A549 (cell line): ENCODE results near the gene PADI2. TPM values are rescaled to one million over a fixed set of nuclear protein-coding genes. Genes with fewer than 3 reads are reported as not detected.

Source experiments
- ATAC-seq, 2 experiments: fragments of 200-7000 bp in 1 of 2; fragments of >200 bp in 1 of 2; cut with Nextera tagmentation in 1 of 2; cut with Tn5 transposase in 1 of 2; 3 replicates each; pipeline versions ENCODE4 v1.8.0 to v1.9.1; 2018 to 2020; ENCODE audit warnings: mild to moderate bottlenecking in 1 of 2, moderate library complexity in 1 of 2
- CTCF ChIA-PET: fragments of 300-600 bp; sonication (Branson Sonifier 250); formaldehyde crosslinking; extraction: SDS; loops from one replicate; lab custom pipeline; 2021; ENCODE audit warnings: antibody characterized with exemption, inconsistent platforms; lab: Yijun Ruan, JAX
- POLR2A ChIA-PET: fragments of 350-600 bp; formaldehyde crosslinking; extraction: SDS; loops from one replicate; lab custom pipeline; 2021; ENCODE audit warnings: antibody characterized with exemption, inconsistent platforms; lab: Yijun Ruan, JAX
- DNase-seq, 2 experiments: peaks; one replicate each; pipeline versions ENCODE4 v3.0.0 to v3.0.0-alpha.2; 2011 to 2016; ENCODE audit warnings: low read depth in 1 of 2, low spot score in 1 of 2
- FAIRE-seq: peaks from 2 replicates; lab custom pipeline; 2011; peaks lifted over from hg19 to GRCh38; lab: Jason Lieb, UNC
- H3K27ac ChIP-seq, 2 experiments: fragments of >200 bp; sonication (Bioruptor Twin); formaldehyde crosslinking; 3 replicates each; pipeline ENCODE4 v1.5.1; 2016 to 2017
- H3K4me1 ChIP-seq: fragments of >200 bp; sonication (Bioruptor Twin); formaldehyde crosslinking; 3 replicates; pipeline ENCODE4 v1.6.1; 2016
- H3K4me2 ChIP-seq: fragments of >200 bp; sonication (Bioruptor Twin); formaldehyde crosslinking; 3 replicates; pipeline ENCODE4 v1.6.1; 2016
- H3K4me3 ChIP-seq: fragments of >200 bp; sonication (Bioruptor Twin); formaldehyde crosslinking; 3 replicates; pipeline ENCODE4 v1.5.1; 2016
- H3K9me3 ChIP-seq: fragments of >200 bp; sonication (Bioruptor Twin); formaldehyde crosslinking; 3 replicates; pipeline ENCODE4 v1.6.1; 2016
- CBX2 ChIP-seq: fragments of 200-600 bp; sonication (generic); IDR thresholded peaks from 2 replicates; pipeline ENCODE4 v1.6.1; 2016; ENCODE audit warnings: low read depth, mild to moderate bottlenecking, borderline replicate concordance
- CBX8 ChIP-seq: fragments of 200-600 bp; sonication (generic); IDR thresholded peaks from 2 replicates; pipeline ENCODE4 v1.6.1; 2016
- EP300 ChIP-seq, 2 experiments: fragments of >200 bp; sonication (Bioruptor Twin); formaldehyde crosslinking; IDR thresholded peaks; 2 replicates in 1 of 2; 3 replicates in 1 of 2; pipeline ENCODE4 v1.6.1; 2016 to 2017
- FOSL2 ChIP-seq, 2 experiments: fragments of 450-650 bp in 1 of 2; fragments of >200 bp in 1 of 2; sonication (Bioruptor Twin) in 1 of 2; formaldehyde crosslinking; IDR thresholded peaks; 2 replicates each; pipeline versions ENCODE4 v1.5.0 to v1.6.1; 2016 to 2020; ENCODE audit warnings: mild to moderate bottlenecking in 1 of 2, moderate library complexity in 1 of 2
- FOXS1 ChIP-seq: fragments of 250-450 bp; sonication (Bioruptor Pico); IDR thresholded peaks from 2 replicates; pipeline ENCODE4 v1.5.0; 2020; ENCODE audit warnings: mild to moderate bottlenecking, moderate library complexity
- GATA3 ChIP-seq: IDR thresholded peaks from 2 replicates; pipeline ENCODE4 v1.6.1; 2012; ENCODE audit warnings: borderline replicate concordance
- HDAC2 ChIP-seq: fragments of 200-600 bp; sonication (generic); IDR thresholded peaks from 2 replicates; pipeline ENCODE4 v1.6.1; 2016
- HOXB13 ChIP-seq: fragments of 250-450 bp; sonication (Bioruptor Pico); IDR thresholded peaks from 2 replicates; pipeline ENCODE4 v1.5.0; 2020; ENCODE audit warnings: low read depth, mild to moderate bottlenecking, moderate library complexity
- KDM1A ChIP-seq: fragments of 200-600 bp; sonication (generic); IDR thresholded peaks from 2 replicates; pipeline ENCODE4 v1.6.1; 2016; ENCODE audit warnings: low read depth, mild to moderate bottlenecking
- NPAS2 ChIP-seq: fragments of 250-450 bp; sonication (Bioruptor Pico); IDR thresholded peaks from 2 replicates; pipeline ENCODE4 v1.8.0; 2022; ENCODE audit warnings: mild to moderate bottlenecking, moderate library complexity, borderline replicate concordance
- NR3C1 ChIP-seq: fragments of >200 bp; sonication (Bioruptor Twin); formaldehyde crosslinking; IDR thresholded peaks from 3 replicates; pipeline ENCODE4 v1.6.1; 2017
- POLR2A ChIP-seq: IDR thresholded peaks from 2 replicates; pipeline ENCODE4 v1.6.1; 2012; ENCODE audit warnings: mild to moderate bottlenecking, low read length
- RAD21 ChIP-seq, 2 experiments: fragments of >200 bp in 1 of 2; sonication (Bioruptor Twin) in 1 of 2; formaldehyde crosslinking in 1 of 2; IDR thresholded peaks in 1 of 2; conservative IDR thresholded peaks in 1 of 2; 2 replicates in 1 of 2; 3 replicates in 1 of 2; pipeline ENCODE4 v1.6.1; 2012 to 2018; ENCODE audit warnings: inconsistent platforms in 1 of 2
- RARB ChIP-seq: fragments of 250-450 bp; sonication (Bioruptor Pico); IDR thresholded peaks from 2 replicates; pipeline ENCODE4 v1.8.0; 2021; ENCODE audit warnings: mild to moderate bottlenecking, moderate library complexity
- RCOR1 ChIP-seq: fragments of 150-350 bp; IDR thresholded peaks from 2 replicates; pipeline ENCODE4 v1.6.1; 2014; ENCODE audit warnings: antibody characterized with exemption, low read length, low read depth
- RNF2 ChIP-seq: fragments of 200-600 bp; sonication (generic); IDR thresholded peaks from 2 replicates; pipeline ENCODE4 v1.6.1; 2016; ENCODE audit warnings: low read depth, mild to moderate bottlenecking, antibody characterized with exemption, moderate library complexity, borderline replicate concordance
- ZC3H11A ChIP-seq: fragments of 450-650 bp; IDR thresholded peaks from 2 replicates; pipeline ENCODE4 v1.6.1; 2014; ENCODE audit warnings: antibody characterized with exemption, mild to moderate bottlenecking
- WGBS: methylation state at CpG from one replicate; pipeline ENCODE4 v1.1.6; 2017; ENCODE audit errors: missing lambda C conversion rate; 5-methylcytosine and 5-hydroxymethylcytosine counted together
- polyA plus RNA-seq, 4 experiments: library from polyadenylated mRNA; depleted of rRNA in 3 of 4; stranded (reverse); fragments of >200 nt; fragmentation: RNase III in 1 of 4; extraction: RNeasy Plus Mini Kit Qiagen cat#74134 plus additional on column Dnase treatment in 1 of 4; gene quantifications; 2 replicates in 3 of 4; 3 replicates in 1 of 4; pipeline ENCODE4 v1.2.3, GENCODE V29; 2011 to 2017
- TF ChIP-seq, protein P1 (sequence below): fragments of 250-450 bp; sonication (Bioruptor Pico); IDR thresholded peaks from 2 replicates; pipeline ENCODE4 v1.5.0; 2021; ENCODE audit warnings: mild to moderate bottlenecking, moderate library complexity, borderline replicate concordance
- TF ChIP-seq, protein P2 (sequence below): fragments of 250-450 bp; sonication (Bioruptor Pico); IDR thresholded peaks from 2 replicates; pipeline ENCODE4 v1.5.0; 2020; ENCODE audit warnings: low read depth, mild to moderate bottlenecking, moderate library complexity
- TF ChIP-seq, protein P3 (sequence below): fragments of 450-650 bp; IDR thresholded peaks from 2 replicates; pipeline ENCODE4 v1.6.1; 2014; ENCODE audit warnings: antibody characterized with exemption
- TF ChIP-seq, protein P4 (sequence below): fragments of 150-350 bp; IDR thresholded peaks from 2 replicates; pipeline ENCODE4 v1.6.1; 2014; ENCODE audit warnings: low read depth, mild to moderate bottlenecking, low read length
- TF ChIP-seq, protein P5 (sequence below): fragments of 200-600 bp; sonication (generic); IDR thresholded peaks from 2 replicates; pipeline ENCODE4 v1.6.1; 2016; ENCODE audit warnings: antibody characterized with exemption, mild to moderate bottlenecking, moderate library complexity
- TF ChIP-seq, protein P6 (sequence below): IDR thresholded peaks from 2 replicates; pipeline ENCODE4 v1.6.1; 2012; ENCODE audit warnings: low read depth, borderline replicate concordance

PADI2 gene
- polyA plus RNA-seq, 2 of the 4 experiments (the other 2 are of a cell fraction): 1.1 to 1.3 TPM

DNA sequence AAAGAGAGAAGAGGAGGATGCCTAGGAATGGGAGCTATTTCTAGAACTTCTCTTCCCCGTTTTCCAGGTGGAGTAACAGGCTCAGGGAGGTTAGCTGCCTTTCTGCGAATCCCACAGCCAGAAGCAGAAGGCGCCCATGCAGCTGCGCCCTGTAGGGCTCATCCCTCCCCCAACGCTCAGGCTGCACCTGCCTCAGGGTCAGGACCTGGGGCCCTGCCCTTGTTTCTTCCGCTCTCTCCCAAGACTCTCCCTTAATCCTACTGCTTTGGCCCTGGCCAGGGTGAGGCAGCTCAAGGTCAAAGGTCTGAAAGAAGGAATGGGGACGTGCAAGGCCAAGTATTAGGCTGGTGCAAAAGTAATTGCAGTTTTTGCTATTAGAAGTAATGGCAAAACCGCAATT is 30.5 kb upstream of the PADI2 start:
- FAIRE-seq: no peak
- CTCF ChIA-PET: interaction anchor here (1.0 to 1.7 kb wide), 6 partner anchors 12 to 257 kb away, joined by 3 to 5 read pairs (median 3); no protein-coding TSS in a partner anchor
- WGBS: 82% methylated on average over 8 of the region's 8 CpGs

DNA sequence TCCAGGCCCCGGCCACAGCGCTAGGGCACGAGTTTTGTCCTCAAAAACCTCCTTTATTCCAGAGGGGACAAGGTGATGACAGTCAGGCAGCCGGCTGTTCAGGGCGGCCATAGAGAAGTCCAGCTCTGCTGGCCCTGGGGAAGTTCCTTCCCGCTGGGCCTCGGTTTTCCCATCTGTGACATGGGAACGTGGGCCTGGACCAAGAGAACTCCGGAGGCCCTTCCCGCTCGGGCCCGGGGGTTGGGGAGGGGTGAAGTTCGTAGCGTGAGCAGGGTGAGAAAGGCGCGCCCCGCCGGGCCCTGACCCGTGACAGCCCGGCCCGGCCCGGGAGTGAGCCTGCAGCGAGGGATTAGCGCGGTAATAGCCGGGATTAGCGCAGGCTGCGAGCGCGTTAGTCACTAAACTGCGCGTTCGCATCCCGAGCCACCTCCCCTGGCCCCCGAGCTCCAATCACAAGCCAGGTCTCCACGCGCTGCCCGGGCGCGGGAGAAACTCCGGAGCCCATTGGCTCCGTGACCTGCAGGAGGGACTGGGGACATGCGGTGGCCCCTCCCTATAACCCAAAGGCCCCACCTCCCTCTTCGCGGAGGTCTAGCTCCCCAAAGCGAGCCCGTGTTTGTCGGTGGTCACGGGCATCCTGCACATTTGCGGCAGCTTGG is 29.8 kb upstream of the PADI2 start:
- Histone ChIP-seq H3K27ac (no peak overlapping the region), H3K4me3 (no peak overlapping the region), H3K4me1 (no peaks in the 10 kb centered on the region), H3K9me3 (peaks cover 3% of the 10 kb centered on the region; the same call in 2 of the 3 replicates), H3K4me2 (no peak overlapping the region)
- 96% methylated on average over 34 of the region's 50 CpGs for WGBS
- FAIRE-seq (no peak), ATAC-seq (no peak), DNase-seq (no peak)
- ChIA-PET CTCF (interaction anchor here (0.8 to 1.7 kb wide), 7 partner anchors 11 to 258 kb away, joined by 3 to 5 read pairs (median 3); no protein-coding TSS in a partner anchor), POLR2A (no interaction called here)
- TF ChIP-seq, protein P1, sequence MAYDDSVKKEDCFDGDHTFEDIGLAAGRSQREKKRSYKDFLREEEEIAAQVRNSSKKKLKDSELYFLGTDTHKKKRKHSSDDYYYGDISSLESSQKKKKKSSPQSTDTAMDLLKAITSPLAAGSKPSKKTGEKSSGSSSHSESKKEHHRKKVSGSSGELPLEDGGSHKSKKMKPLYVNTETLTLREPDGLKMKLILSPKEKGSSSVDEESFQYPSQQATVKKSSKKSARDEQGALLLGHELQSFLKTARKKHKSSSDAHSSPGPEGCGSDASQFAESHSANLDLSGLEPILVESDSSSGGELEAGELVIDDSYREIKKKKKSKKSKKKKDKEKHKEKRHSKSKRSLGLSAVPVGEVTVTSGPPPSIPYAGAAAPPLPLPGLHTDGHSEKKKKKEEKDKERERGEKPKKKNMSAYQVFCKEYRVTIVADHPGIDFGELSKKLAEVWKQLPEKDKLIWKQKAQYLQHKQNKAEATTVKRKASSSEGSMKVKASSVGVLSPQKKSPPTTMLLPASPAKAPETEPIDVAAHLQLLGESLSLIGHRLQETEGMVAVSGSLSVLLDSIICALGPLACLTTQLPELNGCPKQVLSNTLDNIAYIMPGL (CRISPR knock-in tag): no peak
- TF ChIP-seq HDAC2 (no peak), FOSL2 (IDR thresholded peaks at IDR 0.05) (no peak), FOSL2 (CRISPR knock-in tag; IDR thresholded peaks at IDR 0.05) (no peak), ZC3H11A (no peak), RNF2 (no peak), EP300 (IDR thresholded peaks at IDR 0.05) (no peak), HOXB13 (CRISPR knock-in tag) (no peak), CBX8 (no peak), FOXS1 (no peak), RCOR1 (no peak)
- TF ChIP-seq, protein P2, sequence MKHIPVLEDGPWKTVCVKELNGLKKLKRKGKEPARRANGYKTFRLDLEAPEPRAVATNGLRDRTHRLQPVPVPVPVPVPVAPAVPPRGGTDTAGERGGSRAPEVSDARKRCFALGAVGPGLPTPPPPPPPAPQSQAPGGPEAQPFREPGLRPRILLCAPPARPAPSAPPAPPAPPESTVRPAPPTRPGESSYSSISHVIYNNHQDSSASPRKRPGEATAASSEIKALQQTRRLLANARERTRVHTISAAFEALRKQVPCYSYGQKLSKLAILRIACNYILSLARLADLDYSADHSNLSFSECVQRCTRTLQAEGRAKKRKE (CRISPR knock-in tag): no peak
- TF ChIP-seq, protein P3, sequence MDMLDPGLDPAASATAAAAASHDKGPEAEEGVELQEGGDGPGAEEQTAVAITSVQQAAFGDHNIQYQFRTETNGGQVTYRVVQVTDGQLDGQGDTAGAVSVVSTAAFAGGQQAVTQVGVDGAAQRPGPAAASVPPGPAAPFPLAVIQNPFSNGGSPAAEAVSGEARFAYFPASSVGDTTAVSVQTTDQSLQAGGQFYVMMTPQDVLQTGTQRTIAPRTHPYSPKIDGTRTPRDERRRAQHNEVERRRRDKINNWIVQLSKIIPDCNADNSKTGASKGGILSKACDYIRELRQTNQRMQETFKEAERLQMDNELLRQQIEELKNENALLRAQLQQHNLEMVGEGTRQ: no peak
- TF ChIP-seq, protein P4, sequence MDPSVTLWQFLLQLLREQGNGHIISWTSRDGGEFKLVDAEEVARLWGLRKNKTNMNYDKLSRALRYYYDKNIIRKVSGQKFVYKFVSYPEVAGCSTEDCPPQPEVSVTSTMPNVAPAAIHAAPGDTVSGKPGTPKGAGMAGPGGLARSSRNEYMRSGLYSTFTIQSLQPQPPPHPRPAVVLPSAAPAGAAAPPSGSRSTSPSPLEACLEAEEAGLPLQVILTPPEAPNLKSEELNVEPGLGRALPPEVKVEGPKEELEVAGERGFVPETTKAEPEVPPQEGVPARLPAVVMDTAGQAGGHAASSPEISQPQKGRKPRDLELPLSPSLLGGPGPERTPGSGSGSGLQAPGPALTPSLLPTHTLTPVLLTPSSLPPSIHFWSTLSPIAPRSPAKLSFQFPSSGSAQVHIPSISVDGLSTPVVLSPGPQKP: no peak

More for the DNA sequence above, 30.5 kb upstream of the PADI2 start:
- Histone ChIP-seq H3K4me3 (no peak overlapping the region), H3K4me2 (no peak overlapping the region), H3K4me1 (no peaks in the 10 kb centered on the region), H3K9me3 (peaks cover 9% of the 10 kb centered on the region; the same call in 2 of the 3 replicates), H3K27ac (no peak overlapping the region)
- no peak for ATAC-seq
- TF ChIP-seq NPAS2 (CRISPR knock-in tag): no peak
- no peak for DNase-seq
- POLR2A ChIA-PET: no interaction called here

DNA sequence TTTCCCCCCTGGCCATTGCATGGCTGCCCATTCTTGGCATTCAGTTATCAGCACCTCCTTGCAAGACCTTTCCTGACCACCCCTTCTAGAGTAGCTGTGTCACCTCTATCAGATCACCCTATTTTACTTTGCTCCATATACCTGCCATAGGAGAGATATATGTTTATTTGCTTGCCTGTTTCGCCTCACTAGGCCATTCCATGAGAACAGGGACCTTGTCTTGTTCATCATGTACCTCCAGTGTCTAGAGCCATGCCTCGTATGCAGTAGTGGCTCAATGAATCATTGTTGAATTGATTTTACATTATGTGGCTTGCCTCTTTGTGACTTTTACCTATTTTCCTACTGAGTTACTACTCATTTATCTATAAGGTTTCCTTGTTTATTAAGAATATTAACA is 26.4 kb upstream of the PADI2 start:
- H3K27ac ChIP-seq: no peak overlapping the region
- 79% methylated on average over 2 of the region's 2 CpGs for WGBS
- POLR2A ChIA-PET: no interaction called here
- H3K4me1 ChIP-seq: no peaks in the 10 kb centered on the region
- TF ChIP-seq RARB (no peak), NR3C1 (no peak), GATA3 (no peak), KDM1A (no peak), RNF2 (no peak), POLR2A (no peak), RAD21 (conservative IDR thresholded peaks at IDR 0.05 in 1 of 2, IDR thresholded peaks at IDR 0.05 in 1 of 2) (no peak), CBX2 (no peak)
- TF ChIP-seq, protein P5, sequence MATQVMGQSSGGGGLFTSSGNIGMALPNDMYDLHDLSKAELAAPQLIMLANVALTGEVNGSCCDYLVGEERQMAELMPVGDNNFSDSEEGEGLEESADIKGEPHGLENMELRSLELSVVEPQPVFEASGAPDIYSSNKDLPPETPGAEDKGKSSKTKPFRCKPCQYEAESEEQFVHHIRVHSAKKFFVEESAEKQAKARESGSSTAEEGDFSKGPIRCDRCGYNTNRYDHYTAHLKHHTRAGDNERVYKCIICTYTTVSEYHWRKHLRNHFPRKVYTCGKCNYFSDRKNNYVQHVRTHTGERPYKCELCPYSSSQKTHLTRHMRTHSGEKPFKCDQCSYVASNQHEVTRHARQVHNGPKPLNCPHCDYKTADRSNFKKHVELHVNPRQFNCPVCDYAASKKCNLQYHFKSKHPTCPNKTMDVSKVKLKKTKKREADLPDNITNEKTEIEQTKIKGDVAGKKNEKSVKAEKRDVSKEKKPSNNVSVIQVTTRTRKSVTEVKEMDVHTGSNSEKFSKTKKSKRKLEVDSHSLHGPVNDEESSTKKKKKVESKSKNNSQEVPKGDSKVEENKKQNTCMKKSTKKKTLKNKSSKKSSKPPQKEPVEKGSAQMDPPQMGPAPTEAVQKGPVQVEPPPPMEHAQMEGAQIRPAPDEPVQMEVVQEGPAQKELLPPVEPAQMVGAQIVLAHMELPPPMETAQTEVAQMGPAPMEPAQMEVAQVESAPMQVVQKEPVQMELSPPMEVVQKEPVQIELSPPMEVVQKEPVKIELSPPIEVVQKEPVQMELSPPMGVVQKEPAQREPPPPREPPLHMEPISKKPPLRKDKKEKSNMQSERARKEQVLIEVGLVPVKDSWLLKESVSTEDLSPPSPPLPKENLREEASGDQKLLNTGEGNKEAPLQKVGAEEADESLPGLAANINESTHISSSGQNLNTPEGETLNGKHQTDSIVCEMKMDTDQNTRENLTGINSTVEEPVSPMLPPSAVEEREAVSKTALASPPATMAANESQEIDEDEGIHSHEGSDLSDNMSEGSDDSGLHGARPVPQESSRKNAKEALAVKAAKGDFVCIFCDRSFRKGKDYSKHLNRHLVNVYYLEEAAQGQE: no peak
- TF ChIP-seq, protein P6, sequence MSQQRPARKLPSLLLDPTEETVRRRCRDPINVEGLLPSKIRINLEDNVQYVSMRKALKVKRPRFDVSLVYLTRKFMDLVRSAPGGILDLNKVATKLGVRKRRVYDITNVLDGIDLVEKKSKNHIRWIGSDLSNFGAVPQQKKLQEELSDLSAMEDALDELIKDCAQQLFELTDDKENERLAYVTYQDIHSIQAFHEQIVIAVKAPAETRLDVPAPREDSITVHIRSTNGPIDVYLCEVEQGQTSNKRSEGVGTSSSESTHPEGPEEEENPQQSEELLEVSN: no peak
- TF ChIP-seq, all 56 proteins: peak for 0
- no peak for ATAC-seq
- H3K9me3 ChIP-seq: no peaks in the 10 kb centered on the region
- no peak for FAIRE-seq
- H3K4me2 ChIP-seq: no peak overlapping the region
- no peak overlapping the region for H3K4me3 ChIP-seq
- DNase-seq: no peak
- CTCF ChIA-PET: no interaction called here
